Measurements from ENCODE around the gene PTRHD1. TPM values are rescaled to one million over a fixed set of nuclear protein-coding genes. Genes with fewer than 3 reads are reported as not detected.

The PTRHD1 gene
- total RNA-seq, 1 donor from 2014 or later: 58.3 TPM

DNA sequence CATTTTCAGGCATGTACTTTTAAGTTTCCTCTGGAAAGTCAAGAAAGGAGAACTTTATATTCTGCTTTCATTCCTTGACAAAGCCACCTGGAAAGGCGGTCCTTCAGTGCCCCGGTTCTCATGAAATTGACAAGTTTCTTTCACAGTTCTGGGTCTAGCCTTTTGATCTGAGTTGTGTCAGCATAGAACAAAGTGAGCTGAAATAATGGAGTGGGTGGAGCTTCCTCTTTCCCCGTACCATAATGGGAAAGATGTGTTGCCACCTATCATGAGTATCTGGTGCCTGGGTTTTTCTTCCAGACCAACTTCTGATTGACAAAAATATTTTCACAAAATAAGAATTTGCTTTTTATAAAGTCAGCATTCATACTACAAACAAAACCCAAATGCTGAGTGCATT, 49.3 kb downstream of the PTRHD1 start:
- DNase-seq (ENCODE audit: low read depth): no peak
- H3K4me3 ChIP-seq (ENCODE audit: low read depth, low read length): no peak overlapping the region
- no peak for TF ChIP-seq CTCF (conservative IDR thresholded peaks at IDR 0.05; ENCODE audit: low read depth, low read length)

- DNase-seq (ENCODE audit: low read depth): no peak
- no peak overlapping the region for H3K4me3 ChIP-seq (ENCODE audit: low read depth, low read length)
- no peak for TF ChIP-seq CTCF (conservative IDR thresholded peaks at IDR 0.05; ENCODE audit: low read depth, low read length)
Observed at GRCh38 chr2:24742730-24743129, 50.5 kb downstream of the PTRHD1 start.

DNA sequence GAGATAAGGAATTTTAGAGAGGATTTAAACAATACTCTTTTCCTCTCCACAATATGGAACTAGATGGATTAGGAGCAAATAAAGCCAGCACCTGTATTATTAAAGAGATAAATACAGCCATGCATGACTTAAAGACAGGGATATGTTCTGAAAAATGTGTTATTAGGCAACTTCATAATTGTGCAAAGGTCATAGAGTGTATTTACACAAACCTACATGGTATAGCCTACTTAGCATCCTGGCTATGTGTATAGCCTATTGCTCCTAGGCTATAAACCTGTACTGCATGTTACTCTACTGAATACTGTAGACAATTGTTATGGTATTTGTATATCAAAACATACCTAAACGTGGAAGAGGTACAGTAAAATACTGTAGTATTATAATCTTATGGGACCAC, 53.0 kb downstream of the PTRHD1 start:
- H3K4me3 ChIP-seq (ENCODE audit: low read depth, low read length): no peak overlapping the region
- DNase-seq (ENCODE audit: low read depth): no peak
- TF ChIP-seq CTCF (conservative IDR thresholded peaks at IDR 0.05; ENCODE audit: low read depth, low read length): no peak

Other genes starting within 250 kb of the PTRHD1 start
- gene CENPO, start within 50 bp of the PTRHD1 start, total RNA-seq: 18.0 and 36.5 TPM in 2 replicates
- gene ADCY3, start 126.8 kb upstream of the PTRHD1 start, total RNA-seq: 18.7 and 37.6 TPM in 2 replicates
- 2.1 and 2.2 TPM in 2 replicates for gene DNAJC27, start 178.6 kb upstream of the PTRHD1 start, total RNA-seq
- 1.3 and 2.6 TPM in 2 replicates for gene EFR3B, start 248.7 kb upstream of the PTRHD1 start, total RNA-seq